HepG2 (cell line): ENCODE measurements around the gene CCSER1. TPM values are rescaled to one million over a fixed set of nuclear protein-coding genes. Genes with fewer than 3 reads are reported as not detected.

Source experiments
- ATAC-seq: fragments of 200-7000 bp; cut with Tn5 transposase; 3 replicates; pipeline ENCODE4 v1.9.1; 2020; ENCODE audit warnings: mild to moderate bottlenecking, moderate library complexity
- BruUV-seq: library from RNA; stranded (reverse); fragments of 400-500 nt; replicated peaks from 2 replicates; lab custom pipeline; 2021; lab: Mats Ljungman, UMichigan
- CTCF ChIA-PET: fragments of 300-600 bp; formaldehyde crosslinking; extraction: SDS; loops from one replicate; lab custom pipeline; 2021; ENCODE audit warnings: low total read pairs, inconsistent platforms, low intra/inter-chr PET ratio; lab: Yijun Ruan, JAX
- POLR2A ChIA-PET: fragments of 350-600 bp; sonication (Branson Sonifier 250); formaldehyde crosslinking; loops from one replicate; lab custom pipeline; 2020; ENCODE audit warnings: antibody characterized with exemption, inconsistent platforms; lab: Yijun Ruan, JAX
- DNase-seq: peaks from one replicate; pipeline ENCODE4 v3.0.0-alpha.2; 2015; ENCODE audit warnings: low spot score
- FAIRE-seq: peaks from 3 replicates; lab custom pipeline; 2011; peaks lifted over from hg19 to GRCh38; lab: Jason Lieb, UNC
- H2AFZ ChIP-seq: one replicate; pipeline ENCODE4 v1.6.1; 2011; ENCODE audit warnings: low read length, inconsistent platforms
- H3K27ac ChIP-seq: fragments of 300-600 bp; 3 replicates; pipeline ENCODE4 v1.8.0; 2011; ENCODE audit warnings: mixed run types, mild to moderate bottlenecking, mixed read lengths, low read length, inconsistent platforms; ENCODE audit not compliant: insufficient read depth; ENCODE audit errors: extremely low read length
- H3K27me3 ChIP-seq, 2 experiments: fragments of 200-600 bp in 1 of 2; 2 replicates in 1 of 2; 3 replicates in 1 of 2; pipeline versions ENCODE4 v1.6.0 to v1.8.0; 2011; ENCODE audit warnings: low read length in 2 of 2, mild to moderate bottlenecking in 2 of 2, moderate library complexity in 2 of 2, inconsistent platforms in 1 of 2; ENCODE audit not compliant: insufficient read depth in 2 of 2, control insufficient read depth in 1 of 2
- H3K36me3 ChIP-seq, 2 experiments: fragments of 200-600 bp in 1 of 2; replicated peaks in 1 of 2; 2 replicates in 1 of 2; 3 replicates in 1 of 2; pipeline versions ENCODE4 v1.5.1 to v1.8.0; 2011; ENCODE audit warnings: low read length in 2 of 2, inconsistent platforms in 1 of 2; ENCODE audit not compliant: insufficient read depth in 2 of 2, control insufficient read depth in 1 of 2
- H3K4me1 ChIP-seq: 2 replicates; pipeline ENCODE4 v1.5.1; 2012; ENCODE audit warnings: low read length, inconsistent platforms; ENCODE audit not compliant: insufficient read depth
- H3K4me2 ChIP-seq: 2 replicates; pipeline ENCODE4 v1.6.0; 2011; ENCODE audit warnings: low read depth, low read length, inconsistent platforms
- H3K4me3 ChIP-seq, 3 experiments: fragments of 200-600 bp in 1 of 3; sonication (generic), shearing (Covaris generic) in 1 of 3; replicated peaks in 1 of 3; 2 replicates each; pipeline ENCODE4 v1.5.1; 2011 to 2016; ENCODE audit warnings: low read length in 3 of 3, inconsistent platforms in 2 of 3, low read depth in 2 of 3, mild to moderate bottlenecking in 2 of 3, control low read depth in 1 of 3, mixed read lengths in 1 of 3; ENCODE audit not compliant: insufficient read depth in 1 of 3
- H3K79me2 ChIP-seq: one replicate; pipeline ENCODE4 v1.6.1; 2011; ENCODE audit warnings: low read length, inconsistent platforms; ENCODE audit not compliant: insufficient read depth
- H3K9ac ChIP-seq: 2 replicates; pipeline ENCODE4 v1.6.0; 2011; ENCODE audit warnings: mild to moderate bottlenecking, low read depth, low read length, inconsistent platforms; ENCODE audit not compliant: insufficient read depth
- H3K9me3 ChIP-seq: 2 replicates; pipeline ENCODE4 v1.5.1; 2012; ENCODE audit warnings: mild to moderate bottlenecking, low read length
- H4K20me1 ChIP-seq: 2 replicates; pipeline ENCODE4 v1.6.0; 2011; ENCODE audit warnings: inconsistent platforms, mild to moderate bottlenecking, low read length, moderate library complexity; ENCODE audit not compliant: insufficient read depth
- IRF2 ChIP-seq: IDR thresholded peaks from 2 replicates; pipeline ENCODE4 v1.6.1; 2018; ENCODE audit warnings: missing genetic modification reagents, missing compliant biosample characterization
- NONO ChIP-seq, 2 experiments: fragments of 450-650 bp in 1 of 2; sonication (generic) in 1 of 2; formaldehyde crosslinking in 1 of 2; IDR thresholded peaks in 1 of 2; conservative IDR thresholded peaks in 1 of 2; 2 replicates each; pipeline versions ENCODE4 v1.6.1 to v1.8.0; 2017 to 2022; ENCODE audit warnings: mild to moderate bottlenecking in 1 of 2, missing genetic modification reagents in 1 of 2, moderate library complexity in 1 of 2
- WGBS: methylation state at CpG from one replicate; pipeline ENCODE4 v1.1.6; 2017; ENCODE audit warnings: low lambda C conversion rate; 5-methylcytosine and 5-hydroxymethylcytosine counted together
- in situ Hi-C: cut with HindIII; loops from 2 replicates; pipeline ENCODE4 v1.10.0; 2017; ENCODE audit warnings: low pct_unique_long_range_greater_than_20kb; ENCODE audit not compliant: extremely low pct_ligation_motif_present
- intact Hi-C: fragments of 100-400 bp; cut with micrococcal nuclease; formaldehyde crosslinking; loops from one replicate; pipeline ENCODE4 v1.10.0; 2022; ENCODE audit not compliant: unreplicated experiment
- polyA plus RNA-seq, 8 experiments: library from polyadenylated mRNA; depleted of rRNA in 3 of 8; stranded (reverse) in 7 of 8; unstranded in 1 of 8; fragments of >200 nt; fragmentation: Illumina TruSeq in 4 of 8; extraction: Trizol in 4 of 8; gene quantifications; 2 replicates each; pipeline versions ENCODE4 v1.2.1 to v1.2.3, GENCODE V29; 2011 to 2016; ENCODE audit warnings: low read depth in 4 of 8, missing spikeins in 1 of 8, mixed read lengths in 1 of 8; ENCODE audit not compliant: insufficient read depth in 1 of 8
- total RNA-seq, 5 experiments: library from RNA; depleted of rRNA; stranded (reverse); fragments of >200 nt; fragmentation: Illumina TruSeq; extraction: Trizol; gene quantifications; 2 replicates each; pipeline ENCODE4 v1.2.3, GENCODE V29; 2016; ENCODE audit warnings: low read depth in 1 of 5
- TF ChIP-seq, protein P1 (sequence below): sonication (generic); formaldehyde crosslinking; IDR thresholded peaks from 2 replicates; pipeline ENCODE4; 2020; ENCODE audit warnings: missing genetic modification reagents, mild to moderate bottlenecking, borderline replicate concordance
- TF ChIP-seq, protein P2 (sequence below): IDR thresholded peaks from 2 replicates; pipeline ENCODE4 v1.6.1; 2018; ENCODE audit warnings: missing genetic modification reagents
- TF ChIP-seq, protein P3 (sequence below): sonication (generic); formaldehyde crosslinking; IDR thresholded peaks from 2 replicates; pipeline ENCODE4 v1.5.1; 2020; ENCODE audit warnings: missing genetic modification reagents, mild to moderate bottlenecking, borderline replicate concordance
- TF ChIP-seq, protein P4 (sequence below): sonication (generic); formaldehyde crosslinking; IDR thresholded peaks from 2 replicates; pipeline ENCODE4 v1.4.0; 2020; ENCODE audit warnings: mild to moderate bottlenecking, missing genetic modification reagents

CCSER1 gene
- total and polyA plus RNA-seq, 2 of the 13 experiments (the other 11 are each of a cell fraction or from before 2014, with no cell fraction given), result not detected

DNA sequence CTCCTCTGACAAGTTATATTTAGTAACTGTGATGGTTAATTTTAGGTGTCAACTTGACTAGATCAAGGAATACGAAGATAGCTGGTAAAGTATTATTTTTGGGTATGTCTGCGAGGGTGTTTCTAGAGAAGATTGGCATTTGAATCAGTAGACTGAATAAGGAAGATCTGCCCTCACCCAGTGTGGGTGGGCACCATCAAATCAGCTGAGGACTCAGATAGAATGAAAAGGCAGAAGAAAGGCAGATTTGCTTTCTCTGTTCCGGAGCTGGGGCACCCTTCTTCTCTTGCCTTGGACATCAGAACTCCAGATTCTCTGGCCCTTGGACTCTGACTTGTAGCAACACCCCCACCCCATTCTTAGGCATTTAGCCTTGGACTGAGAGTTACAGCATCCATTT lies 981.6 kb downstream of the CCSER1 start:
- FAIRE-seq, result no peak
- Histone ChIP-seq H3K9me3 (no peaks in the 10 kb centered on the region), H3K79me2 (no peaks in the 10 kb centered on the region)
- POLR2A ChIA-PET, result no interaction called here
- TF ChIP-seq NONO (IDR thresholded peaks at IDR 0.05) (no peak), NONO (CRISPR knock-in tag; conservative IDR thresholded peaks at IDR 0.05) (no peak), IRF2 (CRISPR knock-in tag) (no peak)
- TF ChIP-seq, protein P1, sequence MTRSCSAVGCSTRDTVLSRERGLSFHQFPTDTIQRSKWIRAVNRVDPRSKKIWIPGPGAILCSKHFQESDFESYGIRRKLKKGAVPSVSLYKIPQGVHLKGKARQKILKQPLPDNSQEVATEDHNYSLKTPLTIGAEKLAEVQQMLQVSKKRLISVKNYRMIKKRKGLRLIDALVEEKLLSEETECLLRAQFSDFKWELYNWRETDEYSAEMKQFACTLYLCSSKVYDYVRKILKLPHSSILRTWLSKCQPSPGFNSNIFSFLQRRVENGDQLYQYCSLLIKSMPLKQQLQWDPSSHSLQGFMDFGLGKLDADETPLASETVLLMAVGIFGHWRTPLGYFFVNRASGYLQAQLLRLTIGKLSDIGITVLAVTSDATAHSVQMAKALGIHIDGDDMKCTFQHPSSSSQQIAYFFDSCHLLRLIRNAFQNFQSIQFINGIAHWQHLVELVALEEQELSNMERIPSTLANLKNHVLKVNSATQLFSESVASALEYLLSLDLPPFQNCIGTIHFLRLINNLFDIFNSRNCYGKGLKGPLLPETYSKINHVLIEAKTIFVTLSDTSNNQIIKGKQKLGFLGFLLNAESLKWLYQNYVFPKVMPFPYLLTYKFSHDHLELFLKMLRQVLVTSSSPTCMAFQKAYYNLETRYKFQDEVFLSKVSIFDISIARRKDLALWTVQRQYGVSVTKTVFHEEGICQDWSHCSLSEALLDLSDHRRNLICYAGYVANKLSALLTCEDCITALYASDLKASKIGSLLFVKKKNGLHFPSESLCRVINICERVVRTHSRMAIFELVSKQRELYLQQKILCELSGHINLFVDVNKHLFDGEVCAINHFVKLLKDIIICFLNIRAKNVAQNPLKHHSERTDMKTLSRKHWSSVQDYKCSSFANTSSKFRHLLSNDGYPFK (CRISPR knock-in tag), result no peak
- TF ChIP-seq, protein P2, sequence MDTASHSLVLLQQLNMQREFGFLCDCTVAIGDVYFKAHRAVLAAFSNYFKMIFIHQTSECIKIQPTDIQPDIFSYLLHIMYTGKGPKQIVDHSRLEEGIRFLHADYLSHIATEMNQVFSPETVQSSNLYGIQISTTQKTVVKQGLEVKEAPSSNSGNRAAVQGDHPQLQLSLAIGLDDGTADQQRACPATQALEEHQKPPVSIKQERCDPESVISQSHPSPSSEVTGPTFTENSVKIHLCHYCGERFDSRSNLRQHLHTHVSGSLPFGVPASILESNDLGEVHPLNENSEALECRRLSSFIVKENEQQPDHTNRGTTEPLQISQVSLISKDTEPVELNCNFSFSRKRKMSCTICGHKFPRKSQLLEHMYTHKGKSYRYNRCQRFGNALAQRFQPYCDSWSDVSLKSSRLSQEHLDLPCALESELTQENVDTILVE (CRISPR knock-in tag), result no peak
- TF ChIP-seq, protein P3, sequence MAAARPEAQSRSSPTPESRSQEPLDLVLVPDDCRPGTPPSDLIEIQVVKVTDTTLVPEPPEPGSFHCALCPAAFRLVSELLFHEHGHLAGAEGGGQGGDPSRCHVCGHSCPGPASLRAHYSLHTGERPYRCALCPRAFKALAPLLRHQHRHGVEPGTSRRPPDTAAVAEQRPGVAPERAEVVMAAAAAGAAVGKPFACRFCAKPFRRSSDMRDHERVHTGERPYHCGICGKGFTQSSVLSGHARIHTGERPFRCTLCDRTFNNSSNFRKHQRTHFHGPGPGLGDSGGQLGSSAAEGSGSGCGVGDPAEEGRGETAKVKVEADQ (CRISPR knock-in tag), result no peak
- TF ChIP-seq, protein P4, sequence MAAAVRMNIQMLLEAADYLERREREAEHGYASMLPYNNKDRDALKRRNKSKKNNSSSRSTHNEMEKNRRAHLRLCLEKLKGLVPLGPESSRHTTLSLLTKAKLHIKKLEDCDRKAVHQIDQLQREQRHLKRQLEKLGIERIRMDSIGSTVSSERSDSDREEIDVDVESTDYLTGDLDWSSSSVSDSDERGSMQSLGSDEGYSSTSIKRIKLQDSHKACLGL (CRISPR knock-in tag), result no peak
- TF ChIP-seq, all 625 proteins: peak for 0
- no peak for ATAC-seq
- no TSS peak for BruUV-seq
- Histone ChIP-seq H3K9ac (no peak overlapping the region), H3K4me1 (no peaks in the 10 kb centered on the region), H3K36me3 (no peaks in the 10 kb centered on the region), H4K20me1 (no peaks in the 10 kb centered on the region), H3K4me3 (no peak overlapping the region), H2AFZ (no peak overlapping the region), H3K27me3 (no peaks in the 10 kb centered on the region), H3K4me2 (no peak overlapping the region), H3K27ac (no peak overlapping the region)
- DNase-seq, result no peak
- in situ Hi-C loops (loop anchor here (25.0 kb wide), 1 partner anchor 1279 kb away; no protein-coding TSS in a partner anchor), intact Hi-C loops (no loop called here)
- CTCF ChIA-PET, result no interaction called here
- WGBS, result 0% methylated on average over 3 of the region's 3 CpGs
